Activated CD4-positive, CD25-positive, alpha-beta regulatory T cell treated with anti-CD3 and anti-CD28 coated beads, Interleukin-2, amount 50 U/mL, for 24 hours (primary cell): ENCODE results near the gene ASB8.
A peak's percentile ranks its signal among the peaks of the same experiment; 100 is the strongest.
"Not testable (repeated sequence)": the region's sequence is repeated elsewhere in the genome, so short reads cannot be mapped to it uniquely, and the experiment has no call there.

Source experiments
- ATAC-seq, 2 donors: fragments of 150-1000 bp; cut with Tn5 transposase; one replicate each; pipeline ENCODE4 v1.10.0; 2021; ENCODE audit warnings: mild to moderate bottlenecking in 1 of 2, moderate library complexity in 1 of 2

Gene ASB8

GRCh38 chr12:48182631-48183030 lies 25.3 kb upstream of the ASB8 start:
- peak in 1 of 2 donors; percentile 14 for ATAC-seq

- no peak for ATAC-seq
Observed at GRCh38 chr12:48180857-48181495, 23.7 kb upstream of the ASB8 start.

- no peak for ATAC-seq
Observed at GRCh38 chr12:48180424-48180823, 23.1 kb upstream of the ASB8 start.

- no peak for ATAC-seq
Observed at GRCh38 chr12:48179466-48179865, 22.2 kb upstream of the ASB8 start.

GRCh38 chr12:48177982-48178381 lies 20.7 kb upstream of the ASB8 start:
- ATAC-seq: no peak

- ATAC-seq: no peak
Observed at GRCh38 chr12:48176417-48176751, 19.1 kb upstream of the ASB8 start.

- no peak for ATAC-seq
Observed at GRCh38 chr12:48175613-48176416, 18.5 kb upstream of the ASB8 start.

GRCh38 chr12:48169011-48169410 lies 11.7 kb upstream of the ASB8 start:
- no peak for ATAC-seq

- ATAC-seq: peak; percentile 41 to 60
Observed at GRCh38 chr12:48165089-48165981, 8.0 kb upstream of the ASB8 start.

GRCh38 chr12:48164451-48164850 lies 7.1 kb upstream of the ASB8 start:
- ATAC-seq: no peak

- no peak for ATAC-seq
Observed at GRCh38 chr12:48163150-48163747, 5.9 kb upstream of the ASB8 start.

GRCh38 chr12:48160807-48161206 lies 3.5 kb upstream of the ASB8 start:
- no peak for ATAC-seq

- no peak for ATAC-seq
Observed at GRCh38 chr12:48160046-48160445, 2.7 kb upstream of the ASB8 start.

- peak in 1 of 2 donors; percentile 7 for ATAC-seq
Observed at GRCh38 chr12:48157889-48158370, 615 bp upstream of the ASB8 start.

GRCh38 chr12:48156652-48157017 lies 680 bp downstream of the ASB8 start:
- no peak for ATAC-seq

GRCh38 chr12:48155786-48156185 lies 1.5 kb downstream of the ASB8 start:
- ATAC-seq: not testable (repeated sequence)

GRCh38 chr12:48151103-48151771 lies 6.1 kb downstream of the ASB8 start:
- ATAC-seq: peak in 1 of 2 donors; percentile 22

GRCh38 chr12:48145981-48146380 lies 11.3 kb downstream of the ASB8 start:
- no peak for ATAC-seq

GRCh38 chr12:48143898-48144297 lies 13.4 kb downstream of the ASB8 start:
- ATAC-seq: no peak

GRCh38 chr12:48142818-48143674 lies 14.3 kb downstream of the ASB8 start:
- ATAC-seq: no peak

- no peak for ATAC-seq
Observed at GRCh38 chr12:48135027-48135426, 22.3 kb downstream of the ASB8 start.
